ENCODE measurements around the gene ZNF668. TPM values are rescaled to one million over a fixed set of nuclear protein-coding genes. Genes with fewer than 3 reads are reported as not detected.

The ZNF668 gene
- polyA plus RNA-seq, 1 of the 3 experiments (the other 2 are of a cell fraction): 13.6 TPM

DNA sequence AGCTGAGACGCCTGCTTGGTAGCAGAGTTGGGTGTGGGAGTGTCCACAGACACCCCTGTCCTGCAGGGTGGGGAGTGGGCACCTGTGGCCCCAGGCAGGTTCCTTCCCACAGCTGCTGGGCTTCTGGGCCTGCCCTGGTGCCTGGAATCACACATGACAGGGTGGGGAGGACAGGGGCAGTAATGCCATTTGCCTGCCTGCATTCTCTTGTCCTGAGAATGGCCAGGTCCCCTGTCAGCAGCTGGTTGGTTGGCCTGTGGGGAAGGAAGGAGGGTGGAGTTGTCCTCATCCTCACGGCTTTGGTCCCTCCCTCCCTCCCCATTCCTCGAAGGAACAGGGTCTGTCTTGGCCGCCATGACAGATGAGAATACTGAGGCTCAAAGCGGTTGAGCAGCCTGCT lies 9.5 kb upstream of the ZNF668 start:
- H3K9me3 ChIP-seq: no peaks in the 10 kb centered on the region
- ChIA-PET CTCF (no interaction called here), POLR2A (interaction anchor here (0.6 to 2.0 kb wide), 3 partner anchors 9 to 97 kb away, joined by 3 to 6 read pairs (median 3); partner anchors contain the start of gene VKORC1)
- H3K27me3 ChIP-seq (ENCODE audit: insufficient read depth): no peaks in the 10 kb centered on the region
- no peak overlapping the region for H3K9ac ChIP-seq
- no peaks in the 10 kb centered on the region; a peak in 1 of 4 replicates for H3K4me1 ChIP-seq (ENCODE audit: control insufficient read depth in 1 of 2, insufficient read depth in 2 of 2, low read depth in 1 of 2, low read length in 1 of 2)
- no peak overlapping the region for H3K4me3 ChIP-seq (ENCODE audit: low read depth in 2 of 2, low read length in 1 of 2)
- peaks cover 8% of the 10 kb centered on the region; the same call in 1 of the 2 replicates for H4K20me1 ChIP-seq (ENCODE audit: insufficient read depth)
- H2AFZ ChIP-seq (ENCODE audit: low read depth): no peak overlapping the region
- no peak for DNase-seq
- H3K4me2 ChIP-seq: no peak overlapping the region
- peaks cover 23 to 56% of the 10 kb centered on the region in 2 experiments for H3K36me3 ChIP-seq (replicated peaks in 1 of 2; ENCODE audit: control insufficient read depth in 1 of 2, insufficient read depth in 2 of 2, low read length in 1 of 2)
- H3K79me2 ChIP-seq (ENCODE audit: insufficient read depth): peaks cover 34% of the 10 kb centered on the region; the same call in 1 of the 2 replicates
- H3K27ac ChIP-seq (ENCODE audit: low read depth in 2 of 2, low read length in 1 of 2): no peak overlapping the region; a peak in 1 of 4 replicates
- TF ChIP-seq RXRA (IDR thresholded peaks at IDR 0.05; ENCODE audit: borderline replicate concordance, low read depth) (no peak), GATA2 (CRISPR knock-in tag; IDR thresholded peaks at IDR 0.05) (no peak), POLR2AphosphoS5 (IDR thresholded peaks at IDR 0.05; ENCODE audit: low read depth, low read length) (no peak), MEF2A (IDR thresholded peaks at IDR 0.05; ENCODE audit: borderline replicate concordance, low read depth) (no peak), FOXM1 (IDR thresholded peaks at IDR 0.05; ENCODE audit: low read depth) (no peak), TEAD4 (IDR thresholded peaks at IDR 0.05; ENCODE audit: borderline replicate concordance, insufficient read depth) (no peak), RCOR1 (IDR thresholded peaks at IDR 0.05; ENCODE audit: low read length) (no peak), FOXJ3 (CRISPR knock-in tag; IDR thresholded peaks at IDR 0.05) (no peak), TAF1 (IDR thresholded peaks at IDR 0.05; ENCODE audit: borderline replicate concordance, low read depth, low read length) (no peak)
- TF ChIP-seq, protein P1, sequence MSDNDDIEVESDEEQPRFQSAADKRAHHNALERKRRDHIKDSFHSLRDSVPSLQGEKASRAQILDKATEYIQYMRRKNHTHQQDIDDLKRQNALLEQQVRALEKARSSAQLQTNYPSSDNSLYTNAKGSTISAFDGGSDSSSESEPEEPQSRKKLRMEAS (IDR thresholded peaks at IDR 0.05; ENCODE audit: low read depth): no peak
- WGBS (ENCODE audit: low lambda C conversion rate): 79% methylated on average over 5 of the region's 5 CpGs
- H3K9me2 ChIP-seq: no peaks in the 10 kb centered on the region
- no peaks in the 10 kb centered on the region for H3F3A ChIP-seq (replicated peaks; ENCODE audit: insufficient read depth)

DNA sequence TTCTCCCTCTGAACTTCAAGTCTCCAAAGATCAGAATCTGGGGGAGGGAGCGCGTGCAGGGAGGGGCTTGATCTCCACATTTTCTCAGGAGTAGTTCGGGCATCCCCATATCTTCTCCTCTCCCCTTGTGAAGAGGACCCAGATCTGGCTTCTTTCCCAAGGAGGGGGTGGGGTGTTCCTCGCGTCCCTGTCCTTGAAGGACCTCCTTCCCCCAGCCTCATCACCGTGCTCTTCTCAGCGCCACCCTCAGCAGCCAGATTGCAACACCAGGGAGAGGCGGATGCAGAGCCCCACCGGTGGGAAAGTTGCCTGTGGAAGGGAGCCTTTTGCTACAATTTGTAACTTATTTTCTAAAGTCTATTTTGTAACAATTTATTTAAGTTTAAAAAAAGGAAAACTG lies 9.0 kb upstream of the ZNF668 start:
- H3K36me3 ChIP-seq (replicated peaks in 1 of 2; ENCODE audit: control insufficient read depth in 1 of 2, insufficient read depth in 2 of 2, low read length in 1 of 2): peaks cover 23 to 59% of the 10 kb centered on the region in 2 experiments
- no peaks in the 10 kb centered on the region for H3K9me3 ChIP-seq
- WGBS (ENCODE audit: low lambda C conversion rate): 88% methylated on average over 9 of the region's 9 CpGs
- ChIA-PET POLR2A (interaction anchor here (0.6 to 2.0 kb wide), 3 partner anchors 10 to 12 kb away, joined by 3 to 6 read pairs (median 3); partner anchors contain the start of gene VKORC1), CTCF (no interaction called here)
- no peak overlapping the region for H3K4me3 ChIP-seq (ENCODE audit: low read depth in 2 of 2, low read length in 1 of 2)
- no peaks in the 10 kb centered on the region for H3F3A ChIP-seq (replicated peaks; ENCODE audit: insufficient read depth)
- no peaks in the 10 kb centered on the region for H3K9me2 ChIP-seq
- no peak for DNase-seq
- H2AFZ ChIP-seq (ENCODE audit: low read depth): no peak overlapping the region
- no peaks in the 10 kb centered on the region for H3K27me3 ChIP-seq (ENCODE audit: insufficient read depth)
- H3K79me2 ChIP-seq (ENCODE audit: insufficient read depth): peaks cover 38% of the 10 kb centered on the region; the same call in 1 of the 2 replicates
- TF ChIP-seq JUND (IDR thresholded peaks at IDR 0.05) (no peak), TEAD4 (IDR thresholded peaks at IDR 0.05; ENCODE audit: borderline replicate concordance, insufficient read depth) (no peak), FOSL2 (IDR thresholded peaks at IDR 0.05; ENCODE audit: borderline replicate concordance, low read depth) (no peak), YY1 (IDR thresholded peaks at IDR 0.05; ENCODE audit: low read depth) (no peak), FOXJ3 (CRISPR knock-in tag; IDR thresholded peaks at IDR 0.05) (no peak), SMC3 (IDR thresholded peaks at IDR 0.05; ENCODE audit: low read depth, low read length) (no peak), GABPA (IDR thresholded peaks at IDR 0.05; ENCODE audit: low read depth) (no peak), RFX5 (IDR thresholded peaks at IDR 0.05; ENCODE audit: low read length) (no peak)
- TF ChIP-seq, protein P2, sequence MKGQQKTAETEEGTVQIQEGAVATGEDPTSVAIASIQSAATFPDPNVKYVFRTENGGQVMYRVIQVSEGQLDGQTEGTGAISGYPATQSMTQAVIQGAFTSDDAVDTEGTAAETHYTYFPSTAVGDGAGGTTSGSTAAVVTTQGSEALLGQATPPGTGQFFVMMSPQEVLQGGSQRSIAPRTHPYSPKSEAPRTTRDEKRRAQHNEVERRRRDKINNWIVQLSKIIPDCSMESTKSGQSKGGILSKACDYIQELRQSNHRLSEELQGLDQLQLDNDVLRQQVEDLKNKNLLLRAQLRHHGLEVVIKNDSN (IDR thresholded peaks at IDR 0.05; ENCODE audit: borderline replicate concordance, low read depth): no peak
- TF ChIP-seq, protein P3, sequence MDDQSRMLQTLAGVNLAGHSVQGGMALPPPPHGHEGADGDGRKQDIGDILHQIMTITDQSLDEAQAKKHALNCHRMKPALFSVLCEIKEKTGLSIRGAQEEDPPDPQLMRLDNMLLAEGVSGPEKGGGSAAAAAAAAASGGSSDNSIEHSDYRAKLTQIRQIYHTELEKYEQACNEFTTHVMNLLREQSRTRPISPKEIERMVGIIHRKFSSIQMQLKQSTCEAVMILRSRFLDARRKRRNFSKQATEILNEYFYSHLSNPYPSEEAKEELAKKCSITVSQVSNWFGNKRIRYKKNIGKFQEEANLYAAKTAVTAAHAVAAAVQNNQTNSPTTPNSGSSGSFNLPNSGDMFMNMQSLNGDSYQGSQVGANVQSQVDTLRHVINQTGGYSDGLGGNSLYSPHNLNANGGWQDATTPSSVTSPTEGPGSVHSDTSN (IDR thresholded peaks at IDR 0.05): no peak
- no peak overlapping the region for H3K9ac ChIP-seq
- peaks cover 12% of the 10 kb centered on the region; the same call in 1 of the 2 replicates for H4K20me1 ChIP-seq (ENCODE audit: insufficient read depth)
- no peak overlapping the region for H3K4me2 ChIP-seq
- H3K4me1 ChIP-seq (ENCODE audit: control insufficient read depth in 1 of 2, insufficient read depth in 2 of 2, low read depth in 1 of 2, low read length in 1 of 2): no peaks in the 10 kb centered on the region; a peak in 1 of 4 replicates
- H3K27ac ChIP-seq (ENCODE audit: low read depth in 2 of 2, low read length in 1 of 2): no peak overlapping the region

Measured in SK-N-SH (cell line).